ENCODE measurements around the gene HEMK1.

HEMK1 gene

GRCh38 chr3:50630877-50631276 is 61.6 kb downstream of the HEMK1 start:
- Histone ChIP-seq H3K4me3 (ENCODE audit: low read depth, low read length) (no peak overlapping the region), H3K36me3 (replicated peaks) (no peaks in the 10 kb centered on the region), H3K27me3 (replicated peaks) (no peaks in the 10 kb centered on the region), H3K27ac (no peak overlapping the region)
- DNase-seq = no peak
- no peak for TF ChIP-seq CTCF (IDR thresholded peaks at IDR 0.05; ENCODE audit: low read depth, low read length, missing control alignments)
- in situ Hi-C loops (cut with HindIII; ENCODE audit: low pct_ligation_motif_present, low sequenced_read_pairs) = no loop called here

- H3K27ac ChIP-seq = no peak overlapping the region
- TF ChIP-seq CTCF (IDR thresholded peaks at IDR 0.05; ENCODE audit: low read depth, low read length, missing control alignments) = no peak
- H3K4me3 ChIP-seq (ENCODE audit: low read depth, low read length) = no peak overlapping the region
- no peaks in the 10 kb centered on the region for H3K27me3 ChIP-seq (replicated peaks)
- H3K36me3 ChIP-seq (replicated peaks) = no peaks in the 10 kb centered on the region
- in situ Hi-C loops (cut with HindIII; ENCODE audit: low pct_ligation_motif_present, low sequenced_read_pairs) = no loop called here
- DNase-seq = no peak
Measured at GRCh38 chr3:50632450-50632849, 63.1 kb downstream of the HEMK1 start.

- Histone ChIP-seq H3K27ac (no peak overlapping the region), H3K36me3 (replicated peaks) (no peaks in the 10 kb centered on the region), H3K4me3 (ENCODE audit: low read depth, low read length) (no peak overlapping the region), H3K27me3 (replicated peaks) (no peaks in the 10 kb centered on the region)
- TF ChIP-seq CTCF (IDR thresholded peaks at IDR 0.05; ENCODE audit: low read depth, low read length, missing control alignments) = no peak
- DNase-seq = no peak
- in situ Hi-C loops (cut with HindIII; ENCODE audit: low pct_ligation_motif_present, low sequenced_read_pairs) = no loop called here
Measured at GRCh38 chr3:50633230-50633790, 64.0 kb downstream of the HEMK1 start.

GRCh38 chr3:50635066-50635465 is 65.7 kb downstream of the HEMK1 start:
- Histone ChIP-seq H3K36me3 (replicated peaks) (no peaks in the 10 kb centered on the region), H3K4me3 (ENCODE audit: low read depth, low read length) (no peak overlapping the region), H3K27ac (no peak overlapping the region), H3K27me3 (replicated peaks) (no peaks in the 10 kb centered on the region)
- no peak for DNase-seq
- in situ Hi-C loops (cut with HindIII; ENCODE audit: low pct_ligation_motif_present, low sequenced_read_pairs) = no loop called here
- TF ChIP-seq CTCF (IDR thresholded peaks at IDR 0.05; ENCODE audit: low read depth, low read length, missing control alignments) = no peak

- no peak overlapping the region for H3K27ac ChIP-seq
- H3K36me3 ChIP-seq (replicated peaks) = no peaks in the 10 kb centered on the region
- H3K27me3 ChIP-seq (replicated peaks) = no peaks in the 10 kb centered on the region
- in situ Hi-C loops (cut with HindIII; ENCODE audit: low pct_ligation_motif_present, low sequenced_read_pairs) = no loop called here
- no peak overlapping the region for H3K4me3 ChIP-seq (ENCODE audit: low read depth, low read length)
- DNase-seq = no peak
- no peak for TF ChIP-seq CTCF (IDR thresholded peaks at IDR 0.05; ENCODE audit: low read depth, low read length, missing control alignments)
Measured at GRCh38 chr3:50637011-50637410, 67.7 kb downstream of the HEMK1 start.

GRCh38 chr3:50637945-50638344 is 68.6 kb downstream of the HEMK1 start:
- in situ Hi-C loops (cut with HindIII; ENCODE audit: low pct_ligation_motif_present, low sequenced_read_pairs) = no loop called here
- H3K4me3 ChIP-seq (ENCODE audit: low read depth, low read length) = no peak overlapping the region
- no peak for TF ChIP-seq CTCF (IDR thresholded peaks at IDR 0.05; ENCODE audit: low read depth, low read length, missing control alignments)
- H3K27ac ChIP-seq = no peak overlapping the region
- DNase-seq = no peak
- no peaks in the 10 kb centered on the region for H3K27me3 ChIP-seq (replicated peaks)
- no peaks in the 10 kb centered on the region for H3K36me3 ChIP-seq (replicated peaks)

All from brain microvascular endothelial cell (primary cell).